BE2C (cell line): ENCODE results near the gene PRPF8.
"Not testable (repeated sequence)": the region's sequence is repeated elsewhere in the genome, so short reads cannot be mapped to it uniquely, and the experiment has no call there.

ENCODE experiments used
- DNase-seq: peaks from one replicate; pipeline ENCODE4 v3.0.0-alpha.2; 2020
- H3K27me3 ChIP-seq: fragments of 250-450 bp; sonication (Bioruptor Pico); 2 replicates; pipeline ENCODE4 v1.5.1; 2020; ENCODE audit warnings: mild to moderate bottlenecking
- H3K36me3 ChIP-seq: fragments of 250-450 bp; sonication (Bioruptor Pico); 2 replicates; pipeline ENCODE4 v1.5.1; 2020; ENCODE audit warnings: mild to moderate bottlenecking
- H3K4me1 ChIP-seq: fragments of 250-450 bp; sonication (Bioruptor Pico); 2 replicates; pipeline ENCODE4 v1.5.1; 2020
- H3K4me3 ChIP-seq: 2 replicates; pipeline ENCODE4 v1.5.1; 2011; ENCODE audit warnings: low read depth, low read length
- H3K9me3 ChIP-seq: fragments of 250-450 bp; sonication (Bioruptor Pico); 2 replicates; pipeline ENCODE4 v1.5.1; 2020
- TF ChIP-seq, protein P1 (sequence below): IDR thresholded peaks from 2 replicates; pipeline ENCODE4 v1.5.1; 2012; ENCODE audit warnings: mild to moderate bottlenecking, low read depth, low read length

Gene PRPF8

GRCh38 chr17:1653735-1654134 lies 30.9 kb downstream of the PRPF8 start:
- no peaks in the 10 kb centered on the region for H3K4me1 ChIP-seq
- peaks cover 66% of the 10 kb centered on the region for H3K36me3 ChIP-seq
- no peaks in the 10 kb centered on the region for H3K9me3 ChIP-seq
- DNase-seq: no peak
- no peak overlapping the region for H3K4me3 ChIP-seq
- H3K27me3 ChIP-seq: no peaks in the 10 kb centered on the region
- TF ChIP-seq, protein P1, sequence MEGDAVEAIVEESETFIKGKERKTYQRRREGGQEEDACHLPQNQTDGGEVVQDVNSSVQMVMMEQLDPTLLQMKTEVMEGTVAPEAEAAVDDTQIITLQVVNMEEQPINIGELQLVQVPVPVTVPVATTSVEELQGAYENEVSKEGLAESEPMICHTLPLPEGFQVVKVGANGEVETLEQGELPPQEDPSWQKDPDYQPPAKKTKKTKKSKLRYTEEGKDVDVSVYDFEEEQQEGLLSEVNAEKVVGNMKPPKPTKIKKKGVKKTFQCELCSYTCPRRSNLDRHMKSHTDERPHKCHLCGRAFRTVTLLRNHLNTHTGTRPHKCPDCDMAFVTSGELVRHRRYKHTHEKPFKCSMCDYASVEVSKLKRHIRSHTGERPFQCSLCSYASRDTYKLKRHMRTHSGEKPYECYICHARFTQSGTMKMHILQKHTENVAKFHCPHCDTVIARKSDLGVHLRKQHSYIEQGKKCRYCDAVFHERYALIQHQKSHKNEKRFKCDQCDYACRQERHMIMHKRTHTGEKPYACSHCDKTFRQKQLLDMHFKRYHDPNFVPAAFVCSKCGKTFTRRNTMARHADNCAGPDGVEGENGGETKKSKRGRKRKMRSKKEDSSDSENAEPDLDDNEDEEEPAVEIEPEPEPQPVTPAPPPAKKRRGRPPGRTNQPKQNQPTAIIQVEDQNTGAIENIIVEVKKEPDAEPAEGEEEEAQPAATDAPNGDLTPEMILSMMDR: no peak

GRCh38 chr17:1652794-1653193 lies 31.9 kb downstream of the PRPF8 start:
- DNase-seq: not testable (repeated sequence)

DNA sequence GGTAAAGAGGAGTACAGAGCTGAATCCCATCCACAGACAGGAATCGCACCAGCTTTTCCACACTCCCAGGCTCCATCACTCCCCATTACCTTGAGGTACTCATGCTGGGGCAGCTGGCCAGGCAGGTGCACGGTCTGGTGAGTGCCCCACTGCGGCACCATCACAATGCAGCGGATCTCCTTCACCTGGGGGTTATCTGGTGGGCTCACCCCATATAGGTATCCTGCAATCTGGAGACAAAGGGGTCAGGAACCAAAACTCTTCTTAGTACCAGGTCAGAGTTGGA lies 33.2 kb downstream of the PRPF8 start:
- Histone ChIP-seq H3K36me3 (peaks cover 51% of the 10 kb centered on the region), H3K9me3 (no peaks in the 10 kb centered on the region), H3K27me3 (no peaks in the 10 kb centered on the region), H3K4me1 (no peaks in the 10 kb centered on the region), H3K4me3 (no peak overlapping the region)
- TF ChIP-seq, protein P1: no peak
- DNase-seq: no peak

More at GRCh38 chr17:1652794-1653193, 31.9 kb downstream of the PRPF8 start:
- peaks cover 57% of the 10 kb centered on the region for H3K36me3 ChIP-seq
- not testable (repeated sequence) for H3K27me3 ChIP-seq, H3K4me1 ChIP-seq, H3K4me3 ChIP-seq, H3K9me3 ChIP-seq

DNA sequence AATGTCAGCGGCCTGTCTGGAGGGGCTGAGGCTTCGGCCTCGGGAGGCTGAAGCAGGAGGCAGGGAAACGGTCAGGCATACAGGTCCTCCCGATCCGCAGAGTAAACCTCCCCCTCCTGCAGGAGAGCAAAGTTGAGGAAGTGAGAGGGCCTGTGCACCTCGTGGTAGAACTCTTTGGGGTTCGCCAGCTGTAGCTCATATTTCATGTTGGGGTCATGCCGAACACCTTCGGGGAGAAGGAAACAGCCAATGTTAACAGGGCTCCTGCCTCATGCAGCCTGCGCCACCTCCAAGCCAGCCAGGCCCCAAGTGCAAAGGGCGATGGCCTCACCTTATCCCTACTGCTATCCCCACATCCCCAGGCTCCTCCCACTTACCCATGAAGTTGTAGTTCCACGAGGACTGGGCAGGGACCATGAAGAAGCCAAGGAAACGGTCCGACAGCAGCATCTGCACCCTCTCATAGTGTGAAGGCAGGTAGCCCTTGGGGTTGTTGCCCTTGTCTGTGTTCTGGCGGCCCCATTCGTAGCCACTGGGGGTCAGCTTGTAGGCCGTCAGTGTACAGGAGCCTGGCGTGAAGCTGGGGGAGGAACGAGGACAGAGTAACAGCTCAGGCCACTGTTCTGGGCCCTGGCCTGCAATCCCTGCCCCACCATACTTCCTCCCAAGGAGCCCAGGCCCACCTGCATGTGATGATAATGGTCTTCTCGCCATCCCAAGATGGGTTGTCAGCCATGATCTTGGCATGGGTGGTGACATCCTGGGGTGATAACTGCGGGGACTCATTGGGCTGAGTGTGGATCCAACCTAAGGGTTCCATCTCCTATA lies 33.7 kb downstream of the PRPF8 start:
- Histone ChIP-seq H3K36me3 (peaks cover 45% of the 10 kb centered on the region), H3K4me3 (no peak overlapping the region), H3K9me3 (no peaks in the 10 kb centered on the region), H3K27me3 (no peaks in the 10 kb centered on the region), H3K4me1 (no peaks in the 10 kb centered on the region)
- no peak for DNase-seq
- TF ChIP-seq, protein P1: no peak

GRCh38 chr17:1649844-1650501 lies 34.7 kb downstream of the PRPF8 start, which contains the start of gene RILP:
TSS of gene RILP (minus strand) at chr17:1649866. CDS start at chr17:1649804, 62 bp downstream.
- Histone ChIP-seq H3K9me3 (no peaks in the 10 kb centered on the region), H3K4me3 (peak within 1 kb of the TSS; percentile 46), H3K4me1 (no peaks in the 10 kb centered on the region), H3K27me3 (no peaks in the 10 kb centered on the region), H3K36me3 (peaks cover 38% of the 10 kb centered on the region)
- DNase-seq: no peak
- TF ChIP-seq, protein P1: no peak

DNA sequence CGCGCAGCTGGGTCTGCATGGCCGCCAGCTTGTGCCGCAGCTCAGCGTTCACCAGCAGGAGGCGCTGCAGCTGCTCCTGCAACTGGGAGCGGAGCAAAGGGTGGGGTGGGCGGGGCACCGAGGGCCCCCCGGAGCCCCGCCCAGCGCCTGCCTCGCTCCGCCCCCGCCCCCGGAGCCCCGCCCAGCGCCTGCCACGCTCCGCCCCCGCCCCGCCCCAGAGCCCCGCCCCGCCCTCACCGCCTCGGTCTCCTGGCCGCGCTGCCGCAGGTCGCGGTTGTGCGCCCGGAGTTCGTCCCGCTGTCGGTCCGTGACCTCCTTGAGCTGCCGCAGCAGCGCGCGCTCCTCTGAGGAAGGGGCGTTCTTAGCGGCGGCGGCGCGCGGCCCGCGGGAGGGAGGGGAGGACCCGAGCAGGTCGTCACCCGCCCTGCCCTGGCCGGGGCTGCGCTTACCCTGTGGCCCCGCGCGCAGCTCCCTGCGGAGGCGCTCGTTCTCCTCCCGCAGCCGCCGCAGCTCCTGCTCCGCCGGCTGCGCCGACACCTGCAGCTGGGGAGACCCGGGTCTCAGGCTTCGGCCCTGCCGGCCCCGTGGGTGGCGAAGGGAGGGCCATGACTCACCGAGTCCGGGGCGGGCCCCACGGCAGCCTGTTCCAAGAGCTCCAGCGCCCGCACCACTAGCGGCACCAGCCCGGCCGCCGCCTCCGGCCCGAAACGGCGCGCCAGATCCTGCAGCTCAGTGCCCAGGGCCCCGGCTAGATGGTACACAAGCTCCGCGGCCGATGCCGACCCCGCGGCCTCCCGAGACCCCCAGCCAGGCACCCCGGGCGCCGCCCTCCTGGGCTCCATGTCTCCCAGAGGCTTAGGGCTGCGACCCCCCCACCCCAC lies 35.5 kb downstream of the PRPF8 start:
- peak overlapping the region; percentile 46 for H3K4me3 ChIP-seq
- no peaks in the 10 kb centered on the region for H3K27me3 ChIP-seq
- TF ChIP-seq, protein P1: peak; percentile 65
- no peaks in the 10 kb centered on the region for H3K4me1 ChIP-seq
- peaks cover 35% of the 10 kb centered on the region for H3K36me3 ChIP-seq
- no peaks in the 10 kb centered on the region for H3K9me3 ChIP-seq
- DNase-seq: peak; percentile 92
